ENCODE data around the gene SPIRE1.
"Not testable (repeated sequence)": the region's sequence is repeated elsewhere in the genome, so short reads cannot be mapped to it uniquely, and the experiment has no call there.

Gene SPIRE1

DNA sequence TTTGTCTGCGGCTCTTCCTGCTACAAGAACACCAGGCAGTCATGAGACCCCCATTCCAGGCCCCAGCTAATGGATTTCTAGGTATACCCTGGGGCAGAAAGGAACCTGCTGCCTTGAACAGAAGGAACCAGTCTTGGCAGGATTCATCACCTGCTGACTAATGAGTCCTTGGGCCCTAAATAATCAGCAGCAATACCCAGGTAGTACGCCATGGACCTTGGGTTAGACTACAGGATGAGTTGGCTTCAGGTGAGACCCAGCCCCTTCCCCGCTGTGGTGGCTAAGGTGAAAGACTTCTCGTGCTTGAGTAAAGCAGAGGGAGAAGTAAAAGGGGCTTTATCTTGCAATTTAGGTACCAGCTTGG is 105.0 kb downstream of the SPIRE1 start:
- no peak for DNase-seq (ENCODE audit: low spot score)

- not testable (repeated sequence) for DNase-seq (ENCODE audit: low spot score)
These were observed 105.7 kb downstream of the SPIRE1 start for GRCh38 chr18:12551943-12552878.

DNA sequence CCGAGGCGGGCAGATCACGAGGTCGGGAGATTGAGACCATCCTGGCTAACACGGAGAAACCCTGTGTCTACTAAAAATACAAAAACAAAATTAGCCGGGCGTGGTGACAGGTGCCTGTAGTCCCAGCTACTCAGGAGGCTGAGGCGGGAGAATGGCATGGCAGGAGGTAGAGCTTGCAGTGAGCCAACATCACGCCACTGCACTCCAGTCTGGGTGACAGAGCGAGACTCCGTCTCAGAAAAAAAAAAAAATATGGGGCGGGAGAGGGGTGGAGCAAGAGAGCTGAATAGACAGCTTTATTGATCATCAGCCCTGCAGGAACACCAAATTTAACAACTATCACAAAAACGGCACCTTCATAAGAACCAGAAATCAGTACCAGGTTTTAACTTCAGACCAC is 106.4 kb downstream of the SPIRE1 start:
- DNase-seq (ENCODE audit: low spot score) = not testable (repeated sequence)

GRCh38 chr18:12543697-12544096 is 114.2 kb downstream of the SPIRE1 start:
- no peak for DNase-seq (ENCODE audit: low spot score)

DNA sequence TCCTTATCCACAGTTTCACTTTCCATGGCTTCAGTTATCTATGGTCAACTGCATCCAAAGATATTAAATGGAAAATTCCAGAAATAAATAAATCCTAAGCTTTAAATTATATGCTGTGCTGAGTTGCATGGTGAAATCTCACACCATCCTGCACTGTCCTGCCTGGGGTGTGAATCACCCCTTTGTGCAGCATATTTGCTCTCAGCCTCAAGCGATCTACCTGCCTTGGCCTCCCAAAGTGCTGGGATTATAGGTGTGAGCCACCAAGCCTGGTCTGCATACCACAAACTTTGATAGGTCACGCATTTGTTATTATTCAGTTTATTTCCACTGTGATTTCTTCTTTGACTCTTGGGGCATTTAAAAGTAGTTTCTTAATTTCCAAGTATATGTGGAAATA is 117.2 kb downstream of the SPIRE1 start:
- DNase-seq (ENCODE audit: low spot score) = no peak

- DNase-seq (ENCODE audit: low spot score) = peak; percentile 17
These were observed 118.7 kb downstream of the SPIRE1 start for GRCh38 chr18:12539158-12539557.

DNA sequence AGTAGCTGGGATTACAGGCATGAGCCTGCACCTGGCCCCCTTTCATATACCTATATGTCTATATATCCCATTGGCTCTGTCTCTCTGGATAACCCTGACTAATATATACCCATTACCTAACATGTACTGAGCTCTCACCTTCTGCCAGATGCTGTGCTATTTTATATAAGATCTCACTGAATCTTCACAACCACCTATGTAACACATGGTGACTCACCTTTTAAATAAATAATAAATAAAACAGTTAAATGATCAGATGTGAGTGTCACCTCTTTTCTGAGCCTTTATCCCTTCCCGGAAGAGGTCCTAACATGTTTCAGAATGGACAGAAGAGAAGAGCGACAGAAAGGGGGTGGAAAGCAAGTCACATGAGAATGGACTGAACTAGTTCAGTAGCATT is 123.1 kb downstream of the SPIRE1 start:
- no peak for DNase-seq (ENCODE audit: low spot score)

DNA sequence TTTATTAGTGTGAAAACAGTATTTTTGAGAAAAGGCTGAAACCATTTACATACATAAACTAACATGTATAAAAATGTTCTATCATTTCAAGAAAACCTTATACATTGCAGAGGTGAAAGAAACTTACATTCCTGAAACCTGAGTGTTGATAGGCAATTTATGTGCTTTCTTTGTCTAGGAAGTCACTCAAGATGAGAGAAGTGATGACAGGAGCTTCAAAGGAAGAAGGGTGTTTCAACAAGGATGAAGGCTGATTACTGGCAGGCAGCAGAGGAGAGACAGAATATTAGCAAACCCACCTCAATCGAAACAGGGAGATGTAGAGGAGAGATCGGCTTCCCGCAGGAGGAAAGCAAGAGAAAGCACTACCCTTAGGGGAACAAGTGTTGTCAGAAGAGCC is 125.2 kb downstream of the SPIRE1 start:
- DNase-seq (ENCODE audit: low spot score) = no peak

DNA sequence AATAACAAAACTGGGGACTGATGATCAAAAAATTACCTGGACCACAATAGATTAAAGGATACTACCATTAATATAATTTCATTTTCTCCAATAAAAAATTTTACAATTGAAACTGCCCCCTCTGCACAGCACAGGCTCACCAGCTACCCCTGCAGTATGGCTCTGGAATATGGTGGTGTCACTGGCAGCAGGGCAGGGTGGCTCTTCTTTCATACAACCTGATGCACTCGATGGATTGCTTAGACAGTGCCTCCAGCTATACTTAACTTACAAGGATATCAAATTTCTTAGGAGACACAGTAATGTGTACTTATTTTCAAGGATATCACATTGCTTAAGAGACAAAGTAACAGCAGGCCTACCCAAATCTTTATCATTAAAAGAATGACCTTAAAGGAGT is 126.2 kb downstream of the SPIRE1 start:
- no peak for DNase-seq (ENCODE audit: low spot score)

DNA sequence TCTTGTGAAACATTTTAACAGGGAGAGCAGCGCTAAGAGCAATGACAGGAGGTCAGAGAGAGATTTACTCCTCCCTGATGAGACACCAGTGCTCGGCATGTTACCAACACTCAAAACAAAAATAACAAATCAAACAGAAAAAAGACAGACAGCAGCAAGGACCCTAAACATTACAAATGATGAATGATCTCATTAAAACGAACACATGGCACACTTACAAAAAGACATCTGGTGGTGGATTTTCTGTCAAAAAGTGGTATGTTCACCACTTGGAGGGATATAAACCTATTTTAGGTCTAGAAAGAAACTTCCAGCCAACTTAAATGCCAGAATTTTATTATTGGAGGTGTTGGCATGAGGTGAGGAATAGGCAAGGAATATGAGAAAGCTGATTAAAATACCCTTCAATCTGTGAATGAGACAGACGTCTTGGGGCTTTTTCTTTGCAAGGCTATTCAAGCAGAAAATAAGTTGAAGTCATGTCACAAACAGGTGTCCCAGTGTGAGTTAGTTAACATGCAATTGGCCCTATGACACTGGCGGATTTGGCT is 137.4 kb downstream of the SPIRE1 start:
- DNase-seq (ENCODE audit: low spot score) = peak; percentile 89

DNA sequence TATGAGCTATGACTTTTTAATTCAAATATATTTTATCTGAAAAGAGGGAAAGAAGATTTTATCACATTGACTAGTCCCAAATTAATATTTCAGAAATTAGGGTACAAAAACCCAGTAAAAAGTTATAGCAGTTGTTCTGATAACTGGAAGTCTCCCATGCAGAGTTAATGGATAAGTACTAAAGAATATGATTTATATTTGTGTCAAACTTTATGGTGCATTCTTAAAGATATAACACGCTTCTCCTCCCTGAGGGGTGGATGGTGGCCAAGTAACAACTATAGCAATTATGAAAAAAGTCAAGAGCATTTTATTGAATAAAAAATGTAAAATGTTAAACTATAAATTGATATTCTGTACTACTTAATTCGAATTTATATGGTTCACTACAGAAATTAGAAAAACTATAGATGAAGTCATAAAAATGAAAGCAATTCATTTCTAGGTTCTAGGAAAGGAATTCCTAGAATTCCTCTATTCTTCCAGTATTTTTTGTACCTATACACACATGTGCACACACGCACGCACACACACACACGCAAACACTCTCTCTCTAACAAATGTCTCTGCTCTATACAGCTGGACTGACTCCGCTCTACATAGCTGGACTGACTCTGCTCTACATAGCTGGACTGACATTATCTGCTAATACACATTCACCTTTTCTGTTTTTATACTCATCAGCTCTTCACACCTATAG is 138.9 kb downstream of the SPIRE1 start:
- no peak for DNase-seq (ENCODE audit: low spot score)

DNA sequence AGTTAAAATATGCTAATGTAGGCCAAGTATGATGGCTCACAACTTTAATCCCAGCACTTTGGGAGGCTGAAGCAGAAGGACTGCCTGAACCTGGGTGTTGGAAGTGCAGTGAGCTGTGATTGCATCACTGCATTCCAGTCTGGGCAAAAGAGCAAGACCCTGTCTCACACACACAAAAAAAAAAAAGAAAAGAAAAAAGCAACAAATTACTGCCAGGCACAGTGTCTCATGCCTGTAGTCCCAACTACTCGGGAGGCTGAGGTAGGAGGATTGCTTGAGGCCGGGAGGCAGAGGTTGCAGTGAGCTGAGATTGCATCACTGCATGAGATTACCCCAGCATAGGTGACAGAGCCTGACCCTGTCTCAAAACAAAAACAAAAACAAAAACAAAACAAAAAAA is 139.6 kb downstream of the SPIRE1 start:
- DNase-seq (ENCODE audit: low spot score) = no peak

DNA sequence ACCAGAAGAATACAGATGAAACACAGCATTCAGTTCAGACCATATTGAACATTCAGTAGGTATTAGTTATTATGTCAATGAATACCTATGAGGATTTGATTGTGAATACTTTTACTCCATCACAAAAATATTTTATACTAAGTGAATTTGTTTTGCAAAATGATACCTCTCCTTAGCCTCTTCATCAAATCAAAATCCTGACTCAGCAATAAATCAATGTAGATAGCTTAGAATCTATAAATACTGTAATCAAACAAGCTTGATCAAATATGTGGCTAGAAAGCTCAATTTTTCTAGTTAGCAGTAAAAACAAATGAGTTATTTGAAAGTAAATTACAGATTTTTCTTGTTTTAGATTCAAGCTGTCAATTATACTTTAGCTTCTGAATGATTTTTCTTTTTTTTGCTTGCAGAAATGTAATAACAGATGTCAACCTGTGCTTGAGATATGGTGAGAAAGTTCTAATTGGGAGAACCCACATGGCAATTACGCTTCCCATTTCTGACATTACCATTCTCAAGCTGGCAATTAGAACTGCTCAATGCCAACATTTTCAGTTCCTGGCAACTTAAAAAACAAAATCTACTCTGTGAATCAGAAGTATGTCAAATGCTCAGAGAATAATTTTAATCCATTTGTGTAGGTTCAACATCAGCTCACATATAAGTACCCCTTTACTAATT is 140.6 kb downstream of the SPIRE1 start:
- DNase-seq (ENCODE audit: low spot score) = no peak

DNA sequence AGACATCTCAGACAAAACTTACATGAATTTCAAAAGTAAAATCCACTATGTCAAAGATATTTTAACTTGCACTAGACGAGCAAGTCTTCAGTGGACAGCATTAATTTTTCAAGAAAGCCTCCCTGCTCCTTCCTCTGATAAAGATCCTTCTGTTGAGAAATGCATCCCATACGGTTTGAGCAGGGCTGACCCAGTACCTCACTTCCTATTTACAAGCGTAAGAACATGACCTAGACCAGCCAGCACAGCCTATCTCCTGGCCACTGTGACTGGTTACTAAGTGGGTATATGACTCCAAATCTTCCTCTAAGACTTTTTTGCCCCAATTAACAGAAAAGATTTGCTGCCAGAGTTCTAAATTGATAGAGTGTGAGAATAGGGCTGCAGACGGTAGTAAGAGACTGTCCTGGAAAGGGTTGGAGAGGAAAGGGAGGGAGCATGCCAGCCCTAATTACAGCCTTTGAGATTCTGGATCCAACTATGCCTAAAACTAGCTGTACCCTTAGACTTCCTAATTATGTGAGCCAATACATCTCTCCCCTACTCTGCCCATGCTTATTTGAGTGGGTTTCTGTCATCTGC is 141.8 kb downstream of the SPIRE1 start:
- DNase-seq (ENCODE audit: low spot score) = no peak

DNA sequence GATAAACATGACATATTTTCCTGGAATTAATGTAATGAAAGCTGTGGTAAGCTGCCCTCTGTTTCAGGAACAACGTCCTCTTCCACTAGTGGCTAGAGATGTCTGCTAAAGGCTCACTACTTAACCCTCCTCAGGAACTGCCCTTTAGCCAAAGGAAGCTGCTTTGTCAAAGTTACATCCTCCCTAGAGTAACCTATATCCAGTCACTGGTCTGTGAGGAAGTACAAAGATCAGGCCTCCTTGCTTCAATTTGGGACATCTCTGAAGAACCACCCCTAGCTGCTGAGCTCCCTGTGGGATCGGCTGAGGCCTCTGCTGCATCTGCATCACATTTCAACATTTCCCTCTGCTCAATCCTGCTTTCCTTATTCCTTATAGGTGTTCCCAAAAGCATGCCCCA is 142.4 kb downstream of the SPIRE1 start:
- DNase-seq (ENCODE audit: low spot score) = no peak

DNA sequence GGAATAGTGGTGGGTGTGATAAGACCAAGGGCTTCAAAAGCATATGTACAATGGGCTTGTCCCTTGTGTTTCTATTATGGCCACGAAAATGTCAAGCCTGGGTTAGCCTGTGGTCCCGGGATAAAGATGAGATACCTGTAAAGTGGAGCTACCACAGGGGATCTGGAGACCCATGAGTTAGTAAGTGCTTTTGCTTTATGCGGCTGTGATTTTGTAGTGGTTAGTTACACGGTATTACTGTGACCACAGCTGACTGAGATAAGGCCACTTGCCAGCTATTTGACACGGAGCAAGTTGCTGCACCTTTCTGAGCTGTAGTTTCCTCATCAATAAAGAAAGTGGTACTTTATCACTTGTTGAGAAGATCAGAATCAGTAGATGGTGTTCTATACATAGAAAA is 150.9 kb downstream of the SPIRE1 start:
- no peak for DNase-seq (ENCODE audit: low spot score)

DNA sequence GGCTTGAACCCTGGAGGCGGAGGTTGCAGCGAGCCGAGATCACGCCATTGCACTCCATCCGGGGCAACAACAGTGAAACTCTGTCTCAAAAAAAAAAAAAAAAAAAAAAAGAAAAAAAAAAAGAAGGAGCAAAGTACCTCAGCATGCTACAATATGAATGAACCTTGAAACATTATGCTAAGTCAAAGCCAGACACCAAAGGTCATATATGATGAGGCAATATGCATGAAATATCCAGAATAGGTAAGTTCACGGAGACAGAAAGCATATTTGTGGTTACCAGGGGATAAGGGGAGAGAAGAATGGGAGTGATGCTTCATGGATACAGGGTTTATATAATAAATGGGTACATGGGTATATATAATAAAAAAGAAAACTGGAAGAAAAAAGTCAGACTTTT is 156.9 kb downstream of the SPIRE1 start:
- no peak for DNase-seq (ENCODE audit: low spot score)

DNA sequence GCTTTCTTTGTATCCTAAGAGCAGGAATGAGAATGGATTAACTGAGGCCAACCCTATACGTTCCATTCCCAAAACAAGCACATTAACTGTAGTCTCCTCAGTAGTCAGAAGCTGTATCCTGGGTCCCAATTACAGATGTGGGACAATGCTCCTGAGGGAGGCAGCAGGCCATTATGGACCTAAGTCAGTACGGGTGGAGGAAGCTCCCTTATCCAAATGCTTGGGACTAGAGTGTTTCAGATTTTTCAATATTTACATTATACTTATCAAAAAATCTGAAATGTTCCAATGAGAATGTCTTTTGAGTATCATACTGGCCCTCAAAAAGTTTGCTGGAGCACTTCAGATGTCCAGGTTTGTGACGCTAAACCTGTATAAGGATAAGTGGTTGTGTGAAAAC is 160.1 kb downstream of the SPIRE1 start:
- no peak for DNase-seq (ENCODE audit: low spot score)

GRCh38 chr18:12497296-12497695 is 160.6 kb downstream of the SPIRE1 start:
- no peak for DNase-seq (ENCODE audit: low spot score)

GRCh38 chr18:12492907-12493306 is 165.0 kb downstream of the SPIRE1 start:
- no peak for DNase-seq (ENCODE audit: low spot score)

GRCh38 chr18:12491611-12492435 is 166.1 kb downstream of the SPIRE1 start:
- DNase-seq (ENCODE audit: low spot score) = no peak

Data from NAMALWA (cell line).